Caco-2 (cell line): Measurements from ENCODE around the gene SLC12A3. TPM values are rescaled to one million over a fixed set of nuclear protein-coding genes. Genes with fewer than 3 reads are reported as not detected.

Experiments
- BruUV-seq: library from RNA; stranded (reverse); fragments of 400-500 nt; replicated peaks from 2 replicates; lab custom pipeline; 2021; lab: Mats Ljungman, UMichigan
- CTCF ChIA-PET: fragments of 300-600 bp; sonication (Branson Sonifier 250); formaldehyde crosslinking; loops from one replicate; lab custom pipeline; 2022; ENCODE audit warnings: antibody characterized with exemption; lab: Charles Lee
- POLR2A ChIA-PET: fragments of 300-600 bp; sonication (Branson Sonifier 250); formaldehyde crosslinking; loops from one replicate; lab custom pipeline; 2022; ENCODE audit warnings: antibody characterized with exemption; lab: Charles Lee
- DNase-seq, 2 experiments: peaks; one replicate each; pipeline versions ENCODE4 v3.0.0 to v3.0.0-alpha.2; 2020 to 2022
- H3K27me3 ChIP-seq: replicated peaks from 2 replicates; pipeline ENCODE4 v1.6.0; 2011; ENCODE audit warnings: low read length; ENCODE audit not compliant: control insufficient read depth, insufficient read depth
- H3K36me3 ChIP-seq: 2 replicates; pipeline ENCODE4 v1.5.1; 2011; ENCODE audit warnings: low read length; ENCODE audit not compliant: control insufficient read depth, insufficient read depth
- H3K4me1 ChIP-seq: fragments of 250-450 bp; sonication (Bioruptor Pico); 2 replicates; pipeline ENCODE4 v1.5.1; 2020; ENCODE audit warnings: mild to moderate bottlenecking
- H3K4me3 ChIP-seq: 2 replicates; pipeline ENCODE4 v1.5.1; 2011; ENCODE audit warnings: low read depth, mild to moderate bottlenecking, control low read depth, low read length
- H3K9me3 ChIP-seq: fragments of 250-450 bp; sonication (Bioruptor Pico); 2 replicates; pipeline ENCODE4 v1.5.1; 2020; ENCODE audit warnings: mild to moderate bottlenecking, moderate library complexity
- H3K27ac Mint-ChIP-seq: one replicate; pipeline ENCODE4 v1.8.0; 2022; ENCODE audit warnings: mixed read lengths; ENCODE audit not compliant: unreplicated experiment
- H3K27me3 Mint-ChIP-seq: one replicate; pipeline ENCODE4 v1.8.0; 2022; ENCODE audit warnings: mixed read lengths; ENCODE audit not compliant: insufficient read depth, unreplicated experiment
- H3K36me3 Mint-ChIP-seq: one replicate; pipeline ENCODE4 v1.8.0; 2022; ENCODE audit warnings: mild to moderate bottlenecking, mixed read lengths; ENCODE audit not compliant: insufficient read depth, unreplicated experiment
- H3K4me1 Mint-ChIP-seq: one replicate; pipeline ENCODE4 v1.8.0; 2022; ENCODE audit warnings: low read depth, mixed read lengths; ENCODE audit not compliant: unreplicated experiment
- H3K4me3 Mint-ChIP-seq: one replicate; pipeline ENCODE4 v1.8.0; 2022; ENCODE audit warnings: mild to moderate bottlenecking, moderate library complexity, mixed read lengths; ENCODE audit not compliant: unreplicated experiment
- H3K9me3 Mint-ChIP-seq: one replicate; pipeline ENCODE4 v1.8.0; 2022; ENCODE audit warnings: mixed read lengths; ENCODE audit not compliant: unreplicated experiment
- intact Hi-C: fragments of 100-400 bp; cut with micrococcal nuclease; formaldehyde crosslinking; loops from one replicate; pipeline ENCODE4 v1.10.0; 2022; ENCODE audit not compliant: unreplicated experiment
- total RNA-seq: library from RNA; stranded (reverse); gene quantifications from 2 replicates; pipeline ENCODE4 v1.2.3, GENCODE V29; 2022
- TF ChIP-seq, protein P1 (sequence below), 2 experiments: fragments of 200-600 bp in 1 of 2; IDR thresholded peaks; 1 replicate in 1 of 2; 2 replicates in 1 of 2; pipeline versions ENCODE4 v1.5.1 to v1.8.0; 2011 to 2022; ENCODE audit warnings: antibody characterized with exemption in 1 of 2, control low read depth in 1 of 2, inconsistent platforms in 1 of 2, low read depth in 1 of 2, low read length in 1 of 2, mild to moderate bottlenecking in 1 of 2, moderate library complexity in 1 of 2; ENCODE audit not compliant: insufficient read depth in 1 of 2, severe bottlenecking in 1 of 2, unreplicated experiment in 1 of 2

SLC12A3 gene
- total RNA-seq, 1 experiment from 2014 or later, result 0.73 TPM

DNA sequence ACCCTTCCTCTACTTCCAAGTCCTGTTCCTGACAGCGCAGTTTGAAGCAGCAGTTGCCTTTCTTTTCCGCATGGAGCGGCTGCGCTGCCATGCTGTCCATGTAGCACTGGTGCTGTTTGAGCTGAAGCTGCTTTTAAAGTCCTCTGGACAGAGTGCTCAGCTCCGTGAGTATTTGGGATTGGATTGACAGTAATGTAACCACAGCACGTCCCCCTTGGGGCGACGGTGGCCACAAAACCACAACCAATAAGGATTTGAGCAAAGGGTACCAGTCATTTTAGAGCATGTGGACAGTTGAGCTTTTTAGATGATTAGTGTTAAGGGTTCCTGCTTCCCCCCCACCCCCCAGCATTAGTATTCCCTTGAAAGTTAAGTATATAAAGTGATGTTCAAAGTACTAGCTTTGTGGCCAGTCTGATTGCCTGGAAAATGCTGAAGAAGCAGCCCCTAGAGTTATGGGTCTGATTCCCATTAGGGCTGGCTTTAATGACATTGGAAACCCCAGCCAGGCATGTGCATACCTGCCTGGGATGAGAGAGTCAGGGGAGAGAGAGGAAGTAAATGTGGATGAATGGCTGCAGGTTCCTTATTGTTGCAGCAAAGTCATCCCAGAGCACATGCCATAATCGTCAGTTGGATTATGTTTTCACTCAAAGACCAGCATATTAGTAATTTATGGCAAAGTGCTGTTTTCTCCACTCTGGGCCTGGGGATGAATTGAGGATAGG is 31.6 kb upstream of the SLC12A3 start:
- no TSS peak for BruUV-seq
- Histone ChIP-seq H3K9me3 (no peaks in the 10 kb centered on the region), H3K4me3 (no peak overlapping the region), H3K4me1 (peaks cover 22% of the 10 kb centered on the region), H3K36me3 (peaks cover 5% of the 10 kb centered on the region), H3K27me3 (no peaks in the 10 kb centered on the region)
- ChIA-PET POLR2A (no interaction called here), CTCF (interaction anchor here (0.6 kb wide), 1 partner anchor 30 kb away, joined by 5 read pairs; no protein-coding TSS in a partner anchor)
- Mint-ChIP-seq H3K9me3 (no peaks in the 10 kb centered on the region), H3K4me1 (peaks cover 7% of the 10 kb centered on the region), H3K27me3 (no peaks in the 10 kb centered on the region), H3K27ac (peak overlapping the region; percentile 69), H3K4me3 (no peak overlapping the region), H3K36me3 (peaks cover 68% of the 10 kb centered on the region)
- TF ChIP-seq, protein P1, sequence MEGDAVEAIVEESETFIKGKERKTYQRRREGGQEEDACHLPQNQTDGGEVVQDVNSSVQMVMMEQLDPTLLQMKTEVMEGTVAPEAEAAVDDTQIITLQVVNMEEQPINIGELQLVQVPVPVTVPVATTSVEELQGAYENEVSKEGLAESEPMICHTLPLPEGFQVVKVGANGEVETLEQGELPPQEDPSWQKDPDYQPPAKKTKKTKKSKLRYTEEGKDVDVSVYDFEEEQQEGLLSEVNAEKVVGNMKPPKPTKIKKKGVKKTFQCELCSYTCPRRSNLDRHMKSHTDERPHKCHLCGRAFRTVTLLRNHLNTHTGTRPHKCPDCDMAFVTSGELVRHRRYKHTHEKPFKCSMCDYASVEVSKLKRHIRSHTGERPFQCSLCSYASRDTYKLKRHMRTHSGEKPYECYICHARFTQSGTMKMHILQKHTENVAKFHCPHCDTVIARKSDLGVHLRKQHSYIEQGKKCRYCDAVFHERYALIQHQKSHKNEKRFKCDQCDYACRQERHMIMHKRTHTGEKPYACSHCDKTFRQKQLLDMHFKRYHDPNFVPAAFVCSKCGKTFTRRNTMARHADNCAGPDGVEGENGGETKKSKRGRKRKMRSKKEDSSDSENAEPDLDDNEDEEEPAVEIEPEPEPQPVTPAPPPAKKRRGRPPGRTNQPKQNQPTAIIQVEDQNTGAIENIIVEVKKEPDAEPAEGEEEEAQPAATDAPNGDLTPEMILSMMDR (IDR thresholded peaks at IDR 0.05; ENCODE audit: insufficient read depth in 1 of 2, low read depth in 1 of 2, low read length in 1 of 2, severe bottlenecking in 1 of 2, unreplicated experiment in 1 of 2), result no peak
- intact Hi-C loops, result no loop called here
- DNase-seq, result no peak

DNA sequence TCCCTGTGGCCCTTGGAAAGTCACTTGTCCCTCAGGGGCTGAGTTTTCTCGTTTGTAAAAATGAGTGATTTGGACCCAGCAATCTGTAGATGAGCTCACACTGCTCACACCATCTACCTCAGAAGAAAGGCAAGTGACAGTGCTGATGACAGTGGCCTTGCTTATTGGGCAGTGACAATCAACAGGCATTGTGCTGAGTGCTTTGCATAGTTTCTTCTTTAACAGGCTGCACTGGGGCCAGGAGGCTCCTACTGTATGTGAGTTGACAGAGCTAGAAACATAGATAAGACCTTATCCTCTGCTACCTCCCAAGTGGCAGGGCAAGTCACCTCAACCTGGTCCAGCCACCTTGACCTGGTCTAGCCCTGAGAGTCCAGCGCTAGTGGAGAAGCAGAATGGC is 29.7 kb upstream of the SLC12A3 start:
- intact Hi-C loops, result no loop called here
- Histone ChIP-seq H3K27me3 (no peaks in the 10 kb centered on the region), H3K36me3 (peaks cover 5% of the 10 kb centered on the region), H3K4me1 (peaks cover 41% of the 10 kb centered on the region), H3K9me3 (no peaks in the 10 kb centered on the region), H3K4me3 (no peak overlapping the region)
- Mint-ChIP-seq H3K27ac (peak overlapping the region; percentile 65), H3K27me3 (no peaks in the 10 kb centered on the region), H3K4me3 (no peak overlapping the region), H3K36me3 (peaks cover 81% of the 10 kb centered on the region), H3K4me1 (peaks cover 26% of the 10 kb centered on the region), H3K9me3 (no peaks in the 10 kb centered on the region)
- ChIA-PET POLR2A (interaction anchor here (0.5 kb wide), 1 partner anchor 70 kb away, joined by 7 read pairs; no protein-coding TSS in a partner anchor), CTCF (no interaction called here)
- TF ChIP-seq, protein P1 (IDR thresholded peaks at IDR 0.05; ENCODE audit: insufficient read depth in 1 of 2, low read depth in 1 of 2, low read length in 1 of 2, severe bottlenecking in 1 of 2, unreplicated experiment in 1 of 2), result no peak
- peak; percentile 40 to 56 for DNase-seq
- BruUV-seq, result no TSS peak

DNA sequence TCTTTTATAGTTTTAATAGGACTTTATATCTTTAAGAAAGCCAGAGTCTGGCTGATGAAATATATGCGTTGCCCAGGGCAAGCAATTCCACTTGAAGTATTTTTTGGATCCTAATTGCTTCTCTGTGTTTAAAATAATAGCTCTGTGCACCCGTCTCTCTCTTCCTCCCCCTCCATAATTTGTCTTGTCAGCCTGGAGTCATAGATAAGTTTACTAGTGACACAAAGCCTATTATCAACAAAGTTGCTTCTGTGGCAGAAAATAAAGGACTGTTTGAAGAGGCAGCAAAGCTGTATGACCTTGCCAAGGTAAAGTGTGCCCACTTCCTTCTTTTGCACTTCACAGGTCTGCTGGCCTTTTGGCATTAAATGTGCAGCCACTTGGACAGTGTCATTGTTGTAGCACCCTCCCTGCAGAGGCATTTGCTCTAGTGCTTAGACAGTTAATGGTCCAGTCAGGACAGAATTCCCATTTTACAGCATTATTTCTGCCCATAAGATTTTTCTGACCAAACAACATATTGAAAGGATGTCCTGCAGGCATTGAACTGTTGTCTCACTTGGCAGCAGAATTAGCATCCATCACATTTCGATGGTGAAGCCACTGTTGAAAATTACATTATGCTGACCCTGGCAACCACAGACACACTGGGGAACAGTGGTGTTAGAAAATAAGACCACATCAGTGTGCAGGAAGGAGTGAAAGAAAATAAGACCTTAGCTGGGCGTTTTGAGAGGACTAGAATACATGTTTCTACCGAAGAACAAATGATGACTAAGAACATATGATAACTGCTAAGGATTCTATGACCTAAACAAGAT is 28.4 kb upstream of the SLC12A3 start:
- Histone ChIP-seq H3K9me3 (no peaks in the 10 kb centered on the region), H3K27me3 (no peaks in the 10 kb centered on the region), H3K4me3 (no peak overlapping the region), H3K4me1 (peaks cover 44% of the 10 kb centered on the region), H3K36me3 (peaks cover 7% of the 10 kb centered on the region)
- H3K4me1 Mint-ChIP-seq, result peaks cover 28% of the 10 kb centered on the region
- intact Hi-C loops, result no loop called here
- no peak overlapping the region for H3K4me3 Mint-ChIP-seq
- peaks cover 83% of the 10 kb centered on the region for H3K36me3 Mint-ChIP-seq
- no peaks in the 10 kb centered on the region for H3K27me3 Mint-ChIP-seq
- TF ChIP-seq, protein P1 (IDR thresholded peaks at IDR 0.05; ENCODE audit: insufficient read depth in 1 of 2, low read depth in 1 of 2, low read length in 1 of 2, severe bottlenecking in 1 of 2, unreplicated experiment in 1 of 2), result no peak
- no peak for DNase-seq
- peak overlapping the region; percentile 45 for H3K27ac Mint-ChIP-seq
- BruUV-seq, result no TSS peak
- ChIA-PET CTCF (no interaction called here), POLR2A (no interaction called here)
- H3K9me3 Mint-ChIP-seq, result no peaks in the 10 kb centered on the region
